Gastroesophageal sphincter (tissue), 4 donors: ENCODE data around the gene ADAMTS3. TPM values are rescaled to one million over a fixed set of nuclear protein-coding genes. Genes with fewer than 3 reads are reported as not detected.
"Not testable (repeated sequence)": the region's sequence is repeated elsewhere in the genome, so short reads cannot be mapped to it uniquely, and the experiment has no call there.

Experiments used
- ATAC-seq: fragments of 150-250 bp; one replicate; pipeline ENCODE4 v1.9.1; 2016; ENCODE audit warnings: mild to moderate bottlenecking, moderate library complexity
- H3K27ac ChIP-seq, 4 donors: fragments of 200-600 bp; sonication (generic) in 3 of 4; 1 replicate in 3 of 4; 2 replicates in 1 of 4; pipeline ENCODE4 v1.5.1; 2016 to 2019
- H3K27me3 ChIP-seq: fragments of 200-600 bp; sonication (generic); one replicate; pipeline ENCODE4 v1.5.1; 2019
- H3K36me3 ChIP-seq, 2 donors: fragments of 200-600 bp; sonication (generic); one replicate each; pipeline ENCODE4 v1.5.1; 2019; ENCODE audit warnings: control low read depth in 1 of 2
- H3K4me1 ChIP-seq, 3 donors: fragments of 200-600 bp; sonication (generic); 1 replicate in 2 of 3; 2 replicates in 1 of 3; pipeline ENCODE4 v1.5.1; 2016 to 2019; ENCODE audit warnings: control low read depth in 2 of 3
- H3K4me3 ChIP-seq, 2 donors: fragments of 200-600 bp; sonication (generic); one replicate each; pipeline ENCODE4 v1.5.1; 2019; ENCODE audit warnings: mild to moderate bottlenecking in 1 of 2, moderate library complexity in 1 of 2
- H3K9me3 ChIP-seq, 3 donors: fragments of 200-600 bp; sonication (generic); one replicate each; pipeline ENCODE4 v1.5.1; 2017 to 2019; ENCODE audit warnings: control low read depth in 2 of 3
- CTCF ChIP-seq, 4 experiments: fragments of 200-600 bp in 2 of 4; fragments of 450-650 bp in 2 of 4; sonication (generic) in 1 of 4; IDR thresholded peaks; one replicate each; pipeline ENCODE4 v1.5.1; 2017 to 2019; ENCODE audit warnings: antibody characterized with exemption in 4 of 4, mild to moderate bottlenecking in 2 of 4, moderate library complexity in 2 of 4
- EP300 ChIP-seq: sonication (generic); formaldehyde crosslinking; IDR thresholded peaks from one replicate; pipeline ENCODE4 v1.6.1; 2017; ENCODE audit warnings: antibody characterized with exemption, mild to moderate bottlenecking
- POLR2A ChIP-seq, 2 donors: fragments of 450-650 bp; IDR thresholded peaks; one replicate each; pipeline ENCODE4 v1.6.1; 2017; ENCODE audit warnings: antibody characterized with exemption in 2 of 2, mild to moderate bottlenecking in 2 of 2, moderate library complexity in 1 of 2
- POLR2AphosphoS5 ChIP-seq: sonication (generic); formaldehyde crosslinking; IDR thresholded peaks from one replicate; pipeline ENCODE4 v1.6.1; 2017; ENCODE audit warnings: antibody characterized with exemption
- WGBS, 2 donors: methylation state at CpG; one replicate each; pipeline ENCODE4 v1.1.5; 2018; ENCODE audit warnings: low coverage in 1 of 2; 5-methylcytosine and 5-hydroxymethylcytosine counted together
- total RNA-seq, 4 donors: library from RNA; depleted of rRNA; stranded (reverse); fragments of >200 nt; gene quantifications; one replicate each; pipeline ENCODE4 v1.1.0, GENCODE V29; 2016

Gene ADAMTS3
- total RNA-seq, 4 donors from 2014 or later: 0.31 to 3.0 (median 1.1) TPM

DNA sequence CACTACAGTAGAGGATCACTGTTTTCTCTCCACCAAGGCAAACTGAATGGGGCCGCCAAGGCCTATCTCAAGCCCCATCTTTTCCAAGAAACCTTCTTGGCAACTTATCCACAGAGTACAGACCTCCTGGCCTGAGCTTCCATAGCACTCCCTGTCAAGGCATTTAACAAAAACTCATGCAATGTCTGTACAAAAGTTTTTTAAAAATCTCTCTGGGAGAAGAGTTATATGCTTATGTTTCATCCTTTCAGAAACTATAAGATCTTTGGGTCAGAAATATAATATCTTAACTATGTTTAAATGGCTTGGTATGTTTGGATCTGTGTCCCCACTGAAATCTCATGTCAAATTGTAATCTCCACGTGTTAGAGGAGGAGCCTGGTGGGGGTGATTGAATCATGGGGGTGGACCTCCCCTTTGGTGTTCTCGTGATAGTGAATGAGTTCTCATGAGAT lies 13.6 kb downstream of the ADAMTS3 start:
- no peaks in the 10 kb centered on the region for H3K27me3 ChIP-seq
- TF ChIP-seq CTCF (IDR thresholded peaks at IDR 0.05): no peak
- TF ChIP-seq POLR2AphosphoS5: no peak
- TF ChIP-seq POLR2A (IDR thresholded peaks at IDR 0.05): no peak
- no peak for TF ChIP-seq EP300
- ATAC-seq: no peak
- H3K4me3 ChIP-seq: no peak overlapping the region
- H3K9me3 ChIP-seq: no peaks in the 10 kb centered on the region
- WGBS, 2 donors: 40 to 70% methylated on average over 2 to 3 of the region's 3 CpGs
- no peaks in the 10 kb centered on the region for H3K4me1 ChIP-seq
- no peaks in the 10 kb centered on the region for H3K36me3 ChIP-seq
- H3K27ac ChIP-seq: no peak overlapping the region

DNA sequence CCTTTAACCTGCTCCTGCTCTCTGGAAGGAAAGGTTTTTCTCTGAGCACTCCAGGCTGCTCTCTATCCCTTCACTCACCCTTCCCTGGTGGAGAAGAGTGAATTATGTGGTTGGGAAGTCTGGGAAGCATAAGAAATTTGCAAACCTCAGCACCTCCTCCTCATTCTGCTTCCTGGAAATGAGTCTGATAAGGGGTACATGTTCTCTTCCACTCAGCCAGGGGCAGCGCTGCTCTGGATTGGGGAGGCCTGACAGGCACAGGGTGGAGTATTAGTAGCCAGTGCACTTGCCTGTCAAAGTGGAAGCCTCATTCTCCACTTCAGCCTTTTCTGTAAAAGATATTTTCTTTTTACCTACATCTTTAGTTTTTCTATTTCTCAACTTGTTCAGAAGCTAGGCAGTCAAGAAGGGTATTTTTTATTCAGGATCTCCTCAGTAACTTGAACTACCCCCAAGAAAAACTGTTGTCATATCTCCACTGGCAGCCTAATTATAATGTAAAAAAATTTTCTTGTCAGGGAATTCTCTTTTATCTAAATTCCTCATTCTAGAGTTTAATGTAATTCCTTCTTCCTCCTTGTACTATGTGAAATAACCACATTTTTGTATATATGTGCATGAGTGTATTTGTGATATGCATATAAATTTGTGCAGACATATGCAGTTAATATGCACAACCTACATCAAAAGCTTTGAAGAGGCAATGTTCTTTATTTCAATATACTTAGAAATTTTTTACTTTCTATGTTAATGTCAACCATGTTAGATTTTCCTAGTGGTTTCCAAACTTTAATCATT lies 15.3 kb downstream of the ADAMTS3 start:
- no peak for ATAC-seq

DNA sequence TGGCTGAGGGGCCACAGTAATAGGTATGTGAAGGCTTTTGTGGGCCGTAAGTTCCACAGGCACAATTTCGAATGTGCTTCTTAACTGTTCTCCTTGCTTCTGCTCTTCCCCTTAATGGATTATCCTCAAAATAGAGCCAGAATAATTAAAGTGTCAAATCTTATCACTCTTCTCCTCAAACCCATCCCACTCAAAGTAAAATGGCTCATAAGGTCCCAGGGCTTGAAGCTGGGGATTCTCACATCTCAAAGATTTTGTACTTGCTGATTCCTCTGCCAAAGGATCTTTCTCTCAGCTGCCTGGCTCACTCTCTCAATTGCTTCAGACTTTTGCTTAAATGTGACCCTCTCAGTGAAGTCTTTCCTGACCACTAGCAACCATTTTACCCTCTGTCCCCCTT lies 16.6 kb downstream of the ADAMTS3 start:
- TF ChIP-seq EP300 (no peak), CTCF (IDR thresholded peaks at IDR 0.05) (no peak), POLR2A (IDR thresholded peaks at IDR 0.05) (no peak), POLR2AphosphoS5 (no peak)
- H3K27ac ChIP-seq: no peak overlapping the region
- no peak overlapping the region for H3K4me3 ChIP-seq
- H3K36me3 ChIP-seq: no peaks in the 10 kb centered on the region
- no peaks in the 10 kb centered on the region for H3K4me1 ChIP-seq
- H3K27me3 ChIP-seq: no peaks in the 10 kb centered on the region
- 81 to 96% methylated on average over 2 of the region's 2 CpGs for WGBS, 2 donors
- no peak for ATAC-seq
- no peaks in the 10 kb centered on the region for H3K9me3 ChIP-seq

More for the DNA sequence above, 15.3 kb downstream of the ADAMTS3 start:
- Histone ChIP-seq H3K27ac (no peak overlapping the region), H3K4me1 (no peaks in the 10 kb centered on the region), H3K9me3 (no peaks in the 10 kb centered on the region), H3K4me3 (no peak overlapping the region), H3K27me3 (no peaks in the 10 kb centered on the region), H3K36me3 (no peaks in the 10 kb centered on the region)
- WGBS, 2 donors: 83 to 100% methylated on average over 1 of the region's 1 CpG
- TF ChIP-seq EP300: no peak
- no peak for TF ChIP-seq CTCF (IDR thresholded peaks at IDR 0.05)
- no peak for TF ChIP-seq POLR2AphosphoS5
- no peak for TF ChIP-seq POLR2A (IDR thresholded peaks at IDR 0.05)

DNA sequence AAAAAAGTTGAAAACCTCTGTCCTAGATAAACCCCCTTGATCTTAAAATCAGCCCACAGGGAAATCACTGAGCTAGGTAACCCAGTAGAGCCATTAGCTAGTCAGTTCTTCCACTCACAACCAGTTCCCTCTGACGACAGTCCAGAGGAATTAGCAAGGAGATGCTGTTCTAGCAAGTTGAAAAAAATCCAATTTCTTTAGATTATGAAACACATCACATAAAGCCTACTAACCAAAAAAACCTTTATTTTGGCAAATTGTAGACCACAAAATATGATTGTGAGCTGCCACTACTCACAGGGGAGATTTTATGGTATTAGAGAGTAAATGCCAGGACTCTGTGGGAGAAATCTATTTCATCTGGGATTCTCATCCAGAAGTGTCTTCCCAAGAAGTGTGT lies 22.6 kb downstream of the ADAMTS3 start:
- TF ChIP-seq POLR2A (IDR thresholded peaks at IDR 0.05): no peak
- TF ChIP-seq CTCF (IDR thresholded peaks at IDR 0.05): no peak
- Histone ChIP-seq H3K36me3 (no peaks in the 10 kb centered on the region), H3K27me3 (no peaks in the 10 kb centered on the region), H3K4me3 (no peak overlapping the region), H3K9me3 (no peaks in the 10 kb centered on the region), H3K27ac (no peak overlapping the region), H3K4me1 (no peaks in the 10 kb centered on the region)
- ATAC-seq: no peak
- WGBS, 2 donors: 100% methylated on average over 1 of the region's 1 CpG; no CpG with 5 or more reads in 1 of the 2 donors

DNA sequence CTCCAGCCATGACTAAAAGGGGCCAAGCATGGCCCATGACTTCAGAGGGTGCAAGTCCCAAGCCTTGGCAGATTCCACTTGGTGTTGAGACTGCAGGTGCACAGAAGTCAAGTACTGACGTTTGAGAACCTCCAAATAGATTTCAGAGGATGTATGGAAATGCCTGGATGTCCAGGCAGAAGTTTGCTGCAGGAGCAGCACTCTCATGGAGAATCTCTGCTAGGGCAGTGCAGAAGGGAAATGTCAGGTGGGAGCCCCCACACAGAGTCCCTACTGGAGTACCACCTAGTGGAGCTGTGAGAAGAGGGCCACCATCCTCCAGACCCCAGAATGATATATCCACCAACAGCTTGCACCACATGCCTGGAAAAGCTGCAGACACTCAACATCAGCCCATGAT lies 28.3 kb downstream of the ADAMTS3 start:
- not testable (repeated sequence) for H3K4me1 ChIP-seq, H3K27me3 ChIP-seq, H3K4me3 ChIP-seq, H3K27ac ChIP-seq, ATAC-seq, H3K36me3 ChIP-seq
- H3K9me3 ChIP-seq: peaks cover 0 to 12% (median 0%) of the 10 kb centered on the region in 3 donors
- WGBS, 2 donors: 60% methylated on average over 1 of the region's 1 CpG; no CpG with 5 or more reads in 1 of the 2 donors
